Measurements from ENCODE around the gene E2F4. TPM values are rescaled to one million over a fixed set of nuclear protein-coding genes. Genes with fewer than 3 reads are reported as not detected.
A peak's percentile ranks its signal among the peaks of the same experiment; 100 is the strongest.

The E2F4 gene
- total and polyA plus RNA-seq, 2 of the 8 experiments (the other 6 are each of a cell fraction or from before 2014, with no cell fraction given), result 79.9 to 157 TPM

- H3K4me3 ChIP-seq (ENCODE audit: extremely low read depth in 1 of 4, insufficient read depth in 2 of 4, low read depth in 3 of 4, low read length in 4 of 4), result peak overlapping the region; percentile 17 to 65 (median 36)
- peak; percentile 79 for TF ChIP-seq SUZ12 (IDR thresholded peaks at IDR 0.05; ENCODE audit: low read length)
- 0 out of 4 replicates have a peak, but pooled peaks of 1 of the 2 experiments have one; percentile 21 for TF ChIP-seq SIN3A (conservative IDR thresholded peaks at IDR 0.05 in 1 of 2, IDR thresholded peaks at IDR 0.05 in 1 of 2; ENCODE audit: low read depth in 1 of 2, low read length in 2 of 2)
- no peak for TF ChIP-seq HDAC2 (IDR thresholded peaks at IDR 0.05; ENCODE audit: borderline replicate concordance in 1 of 2, low read depth in 2 of 2, low read length in 2 of 2)
- peak; percentile 71 for TF ChIP-seq EZH2 (IDR thresholded peaks at IDR 0.05; ENCODE audit: low read depth, low read length, severe bottlenecking)
- TF ChIP-seq EP300 (IDR thresholded peaks at IDR 0.05; ENCODE audit: borderline replicate concordance in 1 of 2, low read depth in 2 of 2, low read length in 2 of 2), result no peak
- TF ChIP-seq RNF2 (IDR thresholded peaks at IDR 0.05; ENCODE audit: borderline replicate concordance, low read depth, low read length, missing control alignments, poor library complexity, severe bottlenecking), result peak; percentile 37
- TF ChIP-seq HDAC6 (IDR thresholded peaks at IDR 0.05; ENCODE audit: low read depth, low read length), result no peak
- peak overlapping the region; percentile 67; the same call in 1 of the 2 replicates for H2AFZ ChIP-seq (ENCODE audit: low read length)
- H4K8ac ChIP-seq (ENCODE audit: extremely low read depth, insufficient read depth, low read length), result peak overlapping the region; percentile 81; the same call in 1 of the 2 replicates
- WGBS, 2 experiments (ENCODE audit: extremely low coverage in 1 of 2, insufficient coverage in 1 of 2, insufficient read length in 1 of 2, insufficient replicate concordance in 2 of 2, low coverage in 1 of 2, low lambda C conversion rate in 2 of 2, missing lambda C conversion rate in 1 of 2), result 29% methylated on average over 14 of the region's 14 CpGs; no CpG with 5 or more reads in 1 of the 2 experiments
- peak overlapping the region; percentile 53; the same call in 1 of the 2 replicates for H3K18ac ChIP-seq (ENCODE audit: extremely low read depth, low read length)
- peaks cover 21% of the 10 kb centered on the region for H3K23me2 ChIP-seq (ENCODE audit: low read depth, low read length)
- DNase-seq (ENCODE audit: low read depth in 1 of 2, low spot score in 2 of 2), result no peak
- ChIA-PET CTCF (ENCODE audit: partially characterized antibody) (interaction anchor here (0.6 to 19.3 kb wide), 16 partner anchors 9 to 254 kb away, joined by 3 to 291 read pairs (median 4); partner anchors contain the start of genes B3GNT9, CES3, ELMO3 and EXOC3L1), POLR2A (ENCODE audit: partially characterized antibody) (interaction anchor here (1.1 to 2.7 kb wide), 6 partner anchors 10 to 156 kb away, joined by 4 to 11 read pairs (median 6); partner anchors contain the start of genes ELMO3, FBXL8 and TRADD)
- H3K4me1 ChIP-seq (replicated peaks in 1 of 4; ENCODE audit: control insufficient read depth in 3 of 4, insufficient read depth in 4 of 4, low read length in 3 of 4), result peaks cover 0 to 38% (median 27%) of the 10 kb centered on the region in 4 experiments; a peak in 6 of 7 replicates
- peaks cover 2% of the 10 kb centered on the region; the same call in 1 of the 2 replicates for H3K79me1 ChIP-seq (ENCODE audit: low read depth, low read length)
- H2BK120ac ChIP-seq (replicated peaks; ENCODE audit: low read depth, low read length), result no peak overlapping the region
- H3K9ac ChIP-seq (replicated peaks in 1 of 4; ENCODE audit: extremely low read depth in 1 of 4, low read depth in 3 of 4, low read length in 3 of 4), result no peak overlapping the region; a peak in 1 of 7 replicates
- peaks cover 74 to 97% (median 95%) of the 10 kb centered on the region in 4 experiments for H3K27me3 ChIP-seq (replicated peaks in 1 of 4; ENCODE audit: control insufficient read depth in 3 of 4, extremely low read depth in 1 of 4, insufficient read depth in 3 of 4, low read length in 3 of 4)
- peak overlapping the region; percentile 46; the same call in 1 of the 2 replicates for H2BK15ac ChIP-seq (ENCODE audit: low read length)
- no peaks in the 10 kb centered on the region for H3K79me2 ChIP-seq (ENCODE audit: control insufficient read depth in 1 of 2, insufficient read depth in 2 of 2, low read length in 2 of 2)
- FAIRE-seq, result no peak
- no peaks in the 10 kb centered on the region for H3K36me3 ChIP-seq (ENCODE audit: control insufficient read depth in 2 of 4, insufficient read depth in 4 of 4, low read length in 3 of 4)
- H4K5ac ChIP-seq (ENCODE audit: insufficient read length, low read depth, low read length), result no peak overlapping the region
- no peak overlapping the region for H2BK5ac ChIP-seq (ENCODE audit: low read depth, low read length)
- peak overlapping the region; percentile 21 for H3K56ac ChIP-seq (replicated peaks; ENCODE audit: insufficient read length, low read depth, low read length)
- H2BK12ac ChIP-seq (ENCODE audit: low read depth, low read length), result peak overlapping the region; percentile 3; the same call in 1 of the 2 replicates
- H3K27ac ChIP-seq (ENCODE audit: low read depth, low read length), result no peak overlapping the region
- H3K23ac ChIP-seq (ENCODE audit: insufficient read length), result no peak overlapping the region
- H3K14ac ChIP-seq (ENCODE audit: insufficient read length), result no peak overlapping the region
- H3K4me2 ChIP-seq (ENCODE audit: insufficient read depth in 1 of 2, low read depth in 2 of 2, low read length in 2 of 2), result peak overlapping the region; percentile 79 to 89
- no peak overlapping the region; the same call in 1 of the 2 replicates for H2BK20ac ChIP-seq (ENCODE audit: low read length)
- 0 out of 2 replicates have a peak overlapping the region, but pooled peaks have one; percentile 69 for H2AK5ac ChIP-seq (ENCODE audit: low read depth, low read length)
- H4K91ac ChIP-seq (replicated peaks; ENCODE audit: insufficient read length, low read length), result no peak overlapping the region
- H3K9me3 ChIP-seq (ENCODE audit: insufficient read depth in 2 of 2, low read depth in 1 of 2, low read length in 1 of 2), result no peaks in the 10 kb centered on the region
- H3K4ac ChIP-seq (replicated peaks; ENCODE audit: insufficient read length, low read depth, low read length), result no peak overlapping the region
- peaks cover 4 to 23% of the 10 kb centered on the region in 2 experiments for H4K20me1 ChIP-seq (replicated peaks in 1 of 2; ENCODE audit: control insufficient read depth in 1 of 2, insufficient read depth in 2 of 2, low read length in 2 of 2)
Observed at GRCh38 chr16:67170949-67171649, 20.9 kb upstream of the E2F4 start.
